ENCODE data around the gene MUC5B.

DNA sequence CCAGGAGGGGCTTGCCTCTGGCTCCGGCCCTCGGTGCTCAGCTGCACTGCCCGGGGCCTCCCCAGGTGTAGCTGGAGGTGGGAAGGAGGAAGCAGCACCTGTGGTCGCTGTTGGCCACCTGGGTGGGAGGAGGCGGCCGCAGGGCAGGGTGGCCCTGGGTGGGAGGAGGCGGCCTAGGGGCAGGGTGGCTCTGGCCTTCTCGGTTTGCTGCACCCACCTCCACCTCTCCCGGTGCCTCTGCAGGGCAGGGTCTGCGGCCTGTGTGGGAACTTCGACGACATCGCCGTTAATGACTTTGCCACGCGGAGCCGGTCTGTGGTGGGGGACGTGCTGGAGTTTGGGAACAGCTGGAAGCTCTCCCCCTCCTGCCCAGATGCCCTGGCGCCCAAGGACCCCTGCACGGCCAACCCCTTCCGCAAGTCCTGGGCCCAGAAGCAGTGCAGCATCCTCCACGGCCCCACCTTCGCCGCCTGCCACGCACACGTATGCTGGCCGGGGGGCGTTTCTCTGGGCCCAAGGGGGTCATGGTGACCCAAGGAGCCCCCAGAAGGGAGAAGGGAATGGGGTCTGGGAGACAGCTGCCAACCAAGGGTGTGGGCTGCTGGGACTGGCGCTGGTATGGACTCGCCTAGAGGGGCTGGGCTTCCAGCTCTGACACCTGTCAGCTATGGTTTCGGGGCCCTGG, 44.5 kb upstream of the MUC5B start:
- TF ChIP-seq CTCF (IDR thresholded peaks at IDR 0.05) (no peak), EZH2 (IDR thresholded peaks at IDR 0.05) (no peak)

Data from neural progenitor cell (in vitro differentiated cells).